ENCODE data around the gene ZNF181. TPM values are rescaled to one million over a fixed set of nuclear protein-coding genes. Genes with fewer than 3 reads are reported as not detected.

The ZNF181 gene
- 14.6 and 18.8 TPM in 2 replicates for total RNA-seq

DNA sequence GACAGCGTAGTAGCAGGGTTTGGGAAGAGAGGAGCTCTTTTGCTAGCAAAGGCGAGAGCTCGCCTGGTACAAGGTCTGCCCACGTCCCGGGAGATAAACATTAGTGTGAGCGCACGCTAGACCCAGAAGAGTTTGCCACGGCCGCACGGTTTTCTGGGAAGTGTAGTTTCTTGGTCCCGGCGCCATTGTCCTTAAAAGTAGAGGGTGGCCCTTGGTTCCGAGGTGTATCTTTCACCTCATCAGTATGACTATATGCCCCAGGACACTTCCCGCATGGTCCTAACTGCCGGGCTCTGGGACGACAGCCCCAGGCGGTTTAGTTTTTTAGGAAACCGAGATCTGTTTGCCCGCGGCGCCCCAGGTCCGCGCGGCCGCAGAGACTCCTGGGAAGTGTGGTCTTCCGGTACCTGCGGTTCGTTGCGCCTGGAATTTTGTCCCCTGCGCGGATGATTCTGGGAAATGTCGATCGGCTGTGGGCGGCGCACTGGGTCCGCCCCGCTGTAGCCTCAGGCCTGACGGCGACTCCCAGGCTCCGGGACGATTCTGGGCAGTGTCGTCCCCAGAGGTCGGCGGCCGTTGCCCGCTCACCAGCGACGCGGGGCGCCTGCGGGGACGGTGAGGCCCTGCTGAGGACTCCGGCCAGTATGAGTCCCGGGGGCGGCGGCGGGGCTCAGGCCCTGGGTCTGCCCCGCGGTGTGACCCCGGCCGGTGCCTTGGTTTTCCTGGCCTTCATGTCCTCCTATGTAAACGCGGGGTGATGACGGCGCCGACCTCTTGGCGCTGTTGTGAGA lies at the start of gene ZNF181:
Gene ZNF181 (plus strand): TSS at position 498 of the 791 bp plus-strand sequence. CDS start 795 bp downstream, outside the sequence.

DNA sequence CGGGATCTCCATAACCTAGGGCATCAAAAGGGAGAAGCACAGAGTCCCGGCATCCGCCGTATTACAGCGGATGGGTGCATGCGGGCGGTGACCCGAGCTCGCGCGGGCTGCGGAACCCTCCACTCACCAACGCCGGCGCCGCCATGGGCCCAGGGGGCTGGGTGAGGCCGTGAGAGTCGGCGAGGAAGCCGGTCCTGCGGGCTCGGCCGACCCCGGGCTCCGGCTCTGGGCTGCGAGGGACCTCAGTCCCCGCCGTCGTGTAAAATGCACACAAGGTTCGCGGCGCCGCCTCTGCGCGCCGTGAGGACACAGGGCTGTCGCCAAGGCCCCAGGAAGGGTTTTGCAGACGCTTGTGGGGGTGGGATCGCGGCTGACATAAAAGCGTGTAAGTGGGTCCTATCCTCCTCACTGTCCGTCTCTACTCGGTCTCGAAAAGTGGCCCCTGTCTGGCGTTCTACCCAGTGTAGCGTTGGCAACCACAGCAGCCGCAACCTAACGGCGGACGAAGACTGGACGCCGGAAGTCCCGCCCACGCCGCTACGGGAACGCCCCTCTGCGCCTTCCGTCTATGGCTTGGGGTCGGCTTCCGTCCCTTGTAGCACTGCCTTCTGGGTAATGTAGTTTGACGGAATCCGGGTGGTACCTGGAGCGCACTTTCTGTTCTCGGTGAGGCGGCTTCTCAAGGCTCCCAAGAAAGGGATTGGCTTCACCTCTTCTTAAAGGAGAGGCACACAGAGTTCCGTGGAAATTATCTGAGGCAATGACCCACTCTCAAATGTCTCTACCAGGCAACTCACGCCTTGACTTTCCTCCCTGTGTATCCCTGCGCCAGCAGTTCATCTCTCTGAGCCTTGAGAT lies 38.9 kb downstream of the ZNF181 start, which contains the start of gene ZNF599:
Gene ZNF599 (minus strand): TSS at position 519 of the 858 bp plus-strand sequence. CDS start 374 bp downstream, at position 145.

Other genes with a start within 250 kb of the ZNF181 start
- 5.2 TPM in 1 of 2 replicates, not detected in the other for gene SCGB2B2, start 57.1 kb upstream of the ZNF181 start, total RNA-seq
- gene ZNF302, start 56.6 kb upstream of the ZNF181 start, total RNA-seq: 11.2 and 12.6 TPM in 2 replicates
- 11.2 and 12.0 TPM in 2 replicates for gene ZNF599, start 39.0 kb downstream of the ZNF181 start, total RNA-seq
- 0.36 and 3.1 TPM in 2 replicates for gene ZNF30, start 192.7 kb downstream of the ZNF181 start, total RNA-seq
- 2.9 and 3.1 TPM in 2 replicates for gene ZNF792, start 230.0 kb downstream of the ZNF181 start, total RNA-seq